Stimulated activated naive CD8-positive, alpha-beta T cell treated with anti-CD3 and anti-CD28 coated beads, Interleukin-15, amount 100 ng/mL, for 72 hours (primary cell): ENCODE measurements around the gene SLC22A14.

Experiments used
- ATAC-seq: fragments of 150-1000 bp; cut with Tn5 transposase; 2 replicates; pipeline ENCODE4 v1.10.0; 2021; ENCODE audit warnings: mild to moderate bottlenecking, moderate library complexity
- DNase-seq, 2 donors: peaks; one replicate each; pipeline ENCODE4 v3.0.0; 2021 to 2022
- H3K27ac Mint-ChIP-seq, 2 donors: one replicate each; pipeline ENCODE4 v1.8.0; 2022; ENCODE audit warnings: mild to moderate bottlenecking in 2 of 2, mixed read lengths in 2 of 2, moderate library complexity in 2 of 2
- H3K27me3 Mint-ChIP-seq: one replicate; pipeline ENCODE4 v1.8.0; 2022; ENCODE audit warnings: mixed read lengths
- H3K4me1 Mint-ChIP-seq: one replicate; pipeline ENCODE4 v1.8.0; 2022; ENCODE audit warnings: mild to moderate bottlenecking, mixed read lengths
- H3K4me3 Mint-ChIP-seq, 2 donors: one replicate each; pipeline ENCODE4 v1.8.0; 2022; ENCODE audit warnings: mild to moderate bottlenecking in 2 of 2, mixed read lengths in 2 of 2, moderate library complexity in 1 of 2
- H3K9me3 Mint-ChIP-seq, 2 donors: one replicate each; pipeline ENCODE4 v1.8.0; 2022; ENCODE audit warnings: mixed read lengths in 2 of 2

The SLC22A14 gene

DNA sequence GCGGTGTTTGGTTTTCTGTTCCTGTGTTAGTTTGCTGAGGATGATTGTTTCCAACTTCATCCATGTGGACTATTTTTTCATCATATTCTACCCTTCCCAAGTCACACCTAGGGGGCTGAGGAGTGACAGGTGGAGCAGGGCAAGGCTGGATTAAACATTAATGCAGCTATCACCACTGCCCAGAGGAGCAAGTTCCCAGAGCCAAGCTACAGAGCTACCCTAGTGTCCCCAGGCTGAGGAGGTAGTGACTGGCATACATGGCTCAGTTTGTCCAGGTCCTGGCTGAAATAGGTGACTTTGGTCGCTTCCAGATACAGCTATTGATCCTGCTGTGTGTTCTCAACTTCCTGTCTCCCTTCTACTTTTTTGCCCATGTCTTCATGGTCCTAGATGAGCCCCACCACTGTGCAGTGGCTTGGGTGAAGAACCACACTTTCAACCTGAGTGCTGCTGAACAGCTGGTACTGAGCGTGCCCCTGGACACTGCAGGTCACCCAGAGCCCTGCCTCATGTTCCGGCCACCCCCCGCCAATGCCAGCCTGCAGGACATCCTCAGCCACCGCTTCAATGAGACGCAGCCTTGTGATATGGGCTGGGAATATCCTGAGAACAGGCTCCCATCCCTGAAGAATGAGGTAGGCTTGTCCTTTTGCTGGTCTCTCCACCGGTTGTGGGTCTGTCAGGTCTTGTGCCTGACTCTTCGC is 16.3 kb upstream of the SLC22A14 start, which contains the start of gene SLC22A13:
TSS of gene SLC22A13 (plus strand) at position 209 of the 704 bp plus-strand sequence. CDS start at position 258, 49 bp downstream.
- Mint-ChIP-seq H3K4me1 (peaks cover 21% of the 10 kb centered on the region), H3K27me3 (no peaks in the 10 kb centered on the region)

GRCh38 chr3:38266810-38267209 is 15.3 kb upstream of the SLC22A14 start:
- H3K9me3 Mint-ChIP-seq, result no peaks in the 10 kb centered on the region
- DNase-seq (no peak), ATAC-seq (no peak)
- no peak overlapping the region for H3K27ac Mint-ChIP-seq
- H3K4me3 Mint-ChIP-seq, result no peak overlapping the region
- H3K27me3 Mint-ChIP-seq, result no peaks in the 10 kb centered on the region
- H3K4me1 Mint-ChIP-seq, result peaks cover 20% of the 10 kb centered on the region

More for the DNA sequence above, 16.3 kb upstream of the SLC22A14 start, which contains the start of gene SLC22A13:
- DNase-seq, result no peak
- no peak for ATAC-seq
- peak within 1 kb of the TSS in 1 of 2 donors; percentile 51 for H3K27ac Mint-ChIP-seq
- H3K9me3 Mint-ChIP-seq, result no peaks in the 10 kb centered on the region
- H3K4me3 Mint-ChIP-seq, result no peak within 1 kb of the TSS

- peaks cover 20% of the 10 kb centered on the region for H3K4me1 Mint-ChIP-seq
- no peaks in the 10 kb centered on the region for H3K9me3 Mint-ChIP-seq
- ATAC-seq (no peak), DNase-seq (no peak)
- peak overlapping the region in 1 of 2 donors; percentile 69 for H3K27ac Mint-ChIP-seq
- H3K4me3 Mint-ChIP-seq, result no peak overlapping the region
- H3K27me3 Mint-ChIP-seq, result no peaks in the 10 kb centered on the region
Measured at GRCh38 chr3:38267662-38268061, 14.4 kb upstream of the SLC22A14 start.

DNA sequence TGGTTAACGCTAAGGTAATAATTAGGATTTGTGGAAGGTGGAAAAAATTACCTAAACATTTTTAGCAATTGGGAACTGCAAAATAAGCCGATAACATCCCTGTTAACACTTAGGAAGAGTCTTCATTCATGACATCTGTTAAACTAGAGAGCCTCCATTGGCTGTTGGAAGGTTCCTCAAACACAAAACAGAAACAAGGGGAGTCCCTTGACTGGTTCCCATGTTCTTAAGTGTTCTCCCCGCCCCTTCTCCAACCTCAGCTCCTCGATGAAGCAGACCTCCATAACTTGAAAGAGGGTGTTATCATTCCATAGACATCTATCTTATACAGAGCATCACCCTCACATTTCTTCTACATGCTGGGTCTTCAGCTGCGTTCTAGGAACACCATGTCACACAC is 14.0 kb upstream of the SLC22A14 start:
- DNase-seq (no peak), ATAC-seq (no peak)
- Mint-ChIP-seq H3K4me3 (no peak overlapping the region), H3K4me1 (peaks cover 20% of the 10 kb centered on the region), H3K9me3 (no peaks in the 10 kb centered on the region), H3K27ac (no peak overlapping the region), H3K27me3 (no peaks in the 10 kb centered on the region)

DNA sequence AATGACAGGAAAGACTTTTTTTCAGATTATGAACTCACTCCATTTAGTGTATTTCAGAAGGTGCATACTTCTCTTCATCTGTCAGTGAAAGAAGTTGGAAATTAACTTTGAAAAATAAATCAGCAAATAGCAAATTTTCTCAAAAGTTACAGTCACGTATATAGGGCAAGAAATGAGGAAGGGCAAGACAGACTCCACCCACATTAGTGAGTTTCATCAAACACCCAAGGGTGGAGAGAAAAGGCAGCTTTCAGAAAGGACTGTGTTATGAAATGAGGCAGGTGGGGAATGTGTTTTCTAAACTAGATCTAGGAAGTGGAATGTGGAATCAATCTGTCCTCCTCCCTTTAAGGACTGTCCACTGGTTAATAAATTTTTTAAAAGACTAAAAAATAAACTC is 13.6 kb upstream of the SLC22A14 start:
- H3K4me1 Mint-ChIP-seq, result peaks cover 16% of the 10 kb centered on the region
- ATAC-seq (no peak), DNase-seq (no peak)
- H3K27me3 Mint-ChIP-seq, result no peaks in the 10 kb centered on the region
- H3K27ac Mint-ChIP-seq, result no peak overlapping the region
- H3K4me3 Mint-ChIP-seq, result no peak overlapping the region
- H3K9me3 Mint-ChIP-seq, result no peaks in the 10 kb centered on the region

DNA sequence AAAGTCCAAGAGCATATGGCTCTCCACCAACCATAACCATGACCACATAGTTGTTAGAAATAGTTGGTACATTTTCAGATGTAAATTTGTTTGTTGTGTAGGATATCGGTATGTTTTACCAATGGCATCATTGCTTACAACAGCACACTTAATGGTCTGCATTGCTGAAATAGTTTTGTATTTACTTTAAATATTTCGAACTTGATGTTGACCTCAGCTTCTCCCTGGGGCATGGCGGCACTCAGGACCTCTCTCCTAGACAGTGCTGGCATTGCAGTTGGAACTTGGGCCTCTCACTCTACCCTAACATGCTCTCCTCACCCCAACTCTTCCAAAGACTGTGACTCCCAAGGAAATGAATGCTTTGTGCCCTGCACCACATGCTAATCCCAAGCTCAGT is 11.5 kb upstream of the SLC22A14 start:
- no peaks in the 10 kb centered on the region for H3K9me3 Mint-ChIP-seq
- no peaks in the 10 kb centered on the region for H3K27me3 Mint-ChIP-seq
- H3K27ac Mint-ChIP-seq, result no peak overlapping the region
- H3K4me1 Mint-ChIP-seq, result peaks cover 15% of the 10 kb centered on the region
- ATAC-seq, result no peak
- H3K4me3 Mint-ChIP-seq, result no peak overlapping the region
- DNase-seq, result no peak

- H3K27ac Mint-ChIP-seq, result no peak overlapping the region
- H3K4me1 Mint-ChIP-seq, result peaks cover 15% of the 10 kb centered on the region
- no peak for ATAC-seq
Measured at GRCh38 chr3:38271553-38271952, 10.5 kb upstream of the SLC22A14 start.

GRCh38 chr3:38274864-38275649 is 7.0 kb upstream of the SLC22A14 start:
- Mint-ChIP-seq H3K27me3 (no peaks in the 10 kb centered on the region), H3K27ac (peak overlapping the region; percentile 20 to 45), H3K4me1 (no peaks in the 10 kb centered on the region), H3K4me3 (no peak overlapping the region), H3K9me3 (no peaks in the 10 kb centered on the region)
- no peak for ATAC-seq
- no peak for DNase-seq

More at GRCh38 chr3:38271553-38271952, 10.5 kb upstream of the SLC22A14 start:
- no peaks in the 10 kb centered on the region for H3K9me3 Mint-ChIP-seq
- DNase-seq, result no peak
- H3K4me3 Mint-ChIP-seq, result no peak overlapping the region
- H3K27me3 Mint-ChIP-seq, result no peaks in the 10 kb centered on the region

DNA sequence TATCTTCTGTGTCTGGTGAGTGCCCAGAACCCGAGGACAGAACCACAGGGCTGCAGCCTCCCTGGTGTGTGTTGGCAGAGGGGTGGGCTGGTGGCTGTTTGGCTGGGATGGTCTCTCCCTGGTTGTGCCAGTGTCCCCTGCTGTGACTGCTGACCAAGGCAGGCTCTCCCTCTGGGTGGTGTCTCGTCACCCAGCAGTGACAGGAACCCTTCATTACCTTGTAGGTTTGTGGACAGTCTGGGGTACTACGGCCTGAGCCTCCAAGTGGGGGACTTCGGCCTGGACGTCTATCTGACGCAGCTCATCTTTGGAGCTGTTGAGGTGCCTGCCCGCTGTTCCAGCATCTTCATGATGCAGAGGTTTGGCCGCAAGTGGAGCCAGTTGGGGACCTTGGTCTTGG is 6.4 kb upstream of the SLC22A14 start:
- H3K4me1 Mint-ChIP-seq, result no peaks in the 10 kb centered on the region
- DNase-seq (no peak), ATAC-seq (no peak)
- no peaks in the 10 kb centered on the region for H3K27me3 Mint-ChIP-seq
- no peak overlapping the region for H3K4me3 Mint-ChIP-seq
- no peak overlapping the region for H3K27ac Mint-ChIP-seq
- H3K9me3 Mint-ChIP-seq, result no peaks in the 10 kb centered on the region

- Mint-ChIP-seq H3K4me1 (no peaks in the 10 kb centered on the region), H3K27ac (peak overlapping the region in 1 of 2 donors; percentile 34), H3K4me3 (no peak overlapping the region), H3K9me3 (no peaks in the 10 kb centered on the region), H3K27me3 (no peaks in the 10 kb centered on the region)
- DNase-seq, result no peak
- no peak for ATAC-seq
Measured at GRCh38 chr3:38276081-38276916, 5.8 kb upstream of the SLC22A14 start.

- H3K27ac Mint-ChIP-seq, result peak overlapping the region in 1 of 2 donors; percentile 9
Measured at GRCh38 chr3:38276917-38277630, 5.0 kb upstream of the SLC22A14 start.

DNA sequence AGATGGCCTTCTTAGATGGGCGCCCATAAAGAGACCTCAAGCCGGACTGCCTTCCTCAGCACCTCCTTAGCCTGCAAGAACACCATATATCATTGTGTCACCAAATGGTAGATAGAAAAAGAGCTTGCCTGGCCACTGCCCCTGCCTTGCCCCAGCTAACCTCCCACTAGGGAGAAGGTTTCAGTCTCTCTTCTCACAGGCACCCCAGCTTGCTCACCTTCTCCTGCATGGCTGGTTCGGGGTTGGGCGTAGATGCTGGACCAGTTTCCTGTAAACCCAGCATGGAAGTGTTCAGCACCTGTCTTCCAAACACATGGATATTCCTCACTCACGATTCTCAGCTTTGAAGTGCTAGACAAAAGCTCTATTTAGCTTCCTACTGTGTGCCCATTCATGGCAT is 3.3 kb upstream of the SLC22A14 start:
- Mint-ChIP-seq H3K27ac (peak overlapping the region in 1 of 2 donors; percentile 23), H3K4me1 (no peaks in the 10 kb centered on the region), H3K27me3 (no peaks in the 10 kb centered on the region), H3K9me3 (no peaks in the 10 kb centered on the region), H3K4me3 (no peak overlapping the region)
- ATAC-seq, result no peak
- no peak for DNase-seq

More at GRCh38 chr3:38276917-38277630, 5.0 kb upstream of the SLC22A14 start:
- Mint-ChIP-seq H3K4me3 (no peak overlapping the region), H3K27me3 (no peaks in the 10 kb centered on the region), H3K9me3 (no peaks in the 10 kb centered on the region), H3K4me1 (no peaks in the 10 kb centered on the region)
- ATAC-seq (no peak), DNase-seq (no peak)

DNA sequence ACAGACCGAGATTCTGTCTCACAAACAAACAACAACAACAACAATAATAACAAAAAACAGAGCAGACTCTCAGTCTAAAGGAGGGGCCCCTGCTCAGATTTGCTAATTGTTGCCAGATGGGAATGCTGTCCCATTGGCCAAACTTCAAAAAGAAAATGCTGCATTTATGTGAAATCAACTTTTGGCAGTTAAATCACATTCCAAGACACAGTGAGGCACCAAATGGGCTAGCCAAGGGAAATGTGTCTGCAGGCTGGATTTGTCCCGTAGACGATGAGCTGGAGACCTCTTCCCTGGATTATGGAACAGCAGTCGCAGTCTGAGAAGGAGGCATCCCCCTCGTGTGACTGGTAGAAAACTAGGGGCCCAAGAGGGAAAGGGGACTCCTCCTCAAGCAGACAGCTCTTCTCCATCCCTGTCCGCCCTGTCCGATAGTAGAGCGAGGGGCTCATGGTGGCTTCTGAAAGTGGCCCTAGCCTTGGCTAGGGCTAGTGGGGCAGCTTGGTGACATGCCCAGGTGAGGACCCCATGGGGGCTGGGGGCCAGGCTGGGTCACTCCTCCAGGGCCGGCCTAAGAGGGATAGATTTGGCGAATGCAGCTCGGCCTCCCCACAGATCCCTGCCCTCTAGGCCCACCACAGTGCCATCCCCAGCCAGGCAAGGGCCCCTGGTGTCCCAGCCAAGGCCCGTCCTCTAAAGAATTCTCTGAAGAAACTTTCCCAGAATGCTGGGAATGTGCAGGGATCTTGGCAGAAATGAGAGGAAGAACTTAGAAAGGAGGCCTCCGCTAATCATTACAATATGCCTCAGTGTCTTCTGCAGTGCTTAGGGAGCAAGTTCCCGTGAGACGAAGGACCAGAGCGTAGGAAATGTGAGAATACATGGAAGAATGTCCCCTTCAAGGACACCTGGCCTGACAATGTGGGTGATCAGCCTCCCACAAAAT is 2.0 kb downstream of the SLC22A14 start:
- Mint-ChIP-seq H3K9me3 (peaks cover 0 to 3% of the 10 kb centered on the region in 2 donors), H3K4me3 (no peak overlapping the region), H3K27ac (no peak overlapping the region), H3K27me3 (peaks cover 3% of the 10 kb centered on the region), H3K4me1 (no peaks in the 10 kb centered on the region)
- ATAC-seq (no peak), DNase-seq (no peak)

DNA sequence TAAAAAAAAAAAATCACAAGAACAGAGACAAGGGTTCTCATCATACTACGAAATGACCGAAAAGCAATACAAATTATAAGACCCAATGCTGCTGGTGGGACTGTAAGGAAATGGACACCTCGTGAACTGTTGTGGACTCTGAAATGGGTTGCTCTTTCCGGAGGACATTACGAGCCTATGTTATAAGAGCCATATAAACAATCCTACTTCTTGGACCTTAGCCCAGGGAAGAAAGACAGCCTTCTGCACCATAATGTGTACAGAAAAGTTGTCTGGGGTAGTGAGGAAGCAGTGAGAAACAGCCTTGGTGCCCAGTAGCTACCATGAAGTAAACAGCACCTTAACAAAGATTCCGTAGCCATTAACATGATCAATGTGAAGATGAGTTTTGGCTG is 2.7 kb downstream of the SLC22A14 start:
- Mint-ChIP-seq H3K9me3 (peaks cover 0 to 8% of the 10 kb centered on the region in 2 donors), H3K4me1 (no peaks in the 10 kb centered on the region), H3K4me3 (no peak overlapping the region), H3K27ac (no peak overlapping the region), H3K27me3 (peaks cover 8% of the 10 kb centered on the region)
- DNase-seq (no peak), ATAC-seq (no peak)
